SK-N-MC (cell line): ENCODE measurements around the gene TNFRSF8.

Experiments used
- DNase-seq: peaks from one replicate; pipeline ENCODE4 v3.0.0-alpha.2; 2011; ENCODE audit warnings: low read depth, low spot score
- H3K27ac ChIP-seq: fragments of 200-600 bp; sonication (generic); 2 replicates; pipeline ENCODE4 v1.5.1; 2016; ENCODE audit warnings: mixed run types
- H3K36me3 ChIP-seq: fragments of 200-600 bp; sonication (generic); 2 replicates; pipeline ENCODE4 v1.6.1; 2017; ENCODE audit warnings: antibody characterized with exemption, low read length, mixed read lengths; ENCODE audit not compliant: insufficient read depth
- H3K4me3 ChIP-seq: fragments of 200-600 bp; sonication (generic); 2 replicates; pipeline ENCODE4 v1.5.1; 2016
- H3K9ac ChIP-seq: fragments of 200-600 bp; sonication (generic); 2 replicates; pipeline ENCODE4 v1.8.0; 2017; ENCODE audit warnings: mixed run types, mixed read lengths; ENCODE audit not compliant: insufficient read length
- H3K9me3 ChIP-seq: fragments of 200-600 bp; sonication (generic); 2 replicates; pipeline ENCODE4 v1.6.1; 2017; ENCODE audit warnings: low read depth, mild to moderate bottlenecking, antibody characterized with exemption, low read length, moderate library complexity, mixed read lengths
- EZH2 ChIP-seq: fragments of 200-600 bp; sonication (generic); IDR thresholded peaks from one replicate; pipeline ENCODE4 v1.6.1; 2017; ENCODE audit warnings: antibody characterized with exemption
- FOXP2 ChIP-seq: optimal IDR thresholded peaks from 2 replicates; pipeline ENCODE3; 2011; ENCODE audit warnings: mild to moderate bottlenecking, moderate library complexity; ENCODE audit not compliant: insufficient read depth; ENCODE audit errors: extremely low read length, control extremely low read depth
- POLR2AphosphoS5 ChIP-seq: IDR thresholded peaks from 2 replicates; pipeline ENCODE4 v1.6.1; 2012; ENCODE audit warnings: mild to moderate bottlenecking, low read depth, low read length, borderline replicate concordance

Gene TNFRSF8

DNA sequence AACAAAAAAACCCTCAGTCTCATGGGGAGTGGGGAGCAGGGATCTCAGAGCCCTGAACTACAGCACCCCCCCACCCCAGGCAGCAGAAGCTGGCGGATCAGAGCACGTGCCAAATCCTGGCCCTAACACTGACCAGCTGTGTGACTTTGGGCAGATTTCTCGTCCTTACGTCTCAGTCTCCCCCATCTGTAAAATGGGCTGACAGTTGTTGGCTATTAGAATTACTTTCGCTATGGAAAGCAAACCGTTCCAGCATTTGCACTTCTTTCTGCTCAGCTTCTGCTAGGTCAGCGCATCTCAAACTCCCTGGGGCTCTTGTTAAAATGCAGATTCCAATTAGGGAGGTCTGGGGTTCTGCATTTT is 15.5 kb downstream of the TNFRSF8 start:
- Histone ChIP-seq H3K9ac (no peak overlapping the region), H3K9me3 (peaks cover 4% of the 10 kb centered on the region; the same call in 1 of the 2 replicates), H3K4me3 (no peak overlapping the region), H3K27ac (no peak overlapping the region), H3K36me3 (no peaks in the 10 kb centered on the region)
- no peak for DNase-seq
- TF ChIP-seq POLR2AphosphoS5 (no peak), EZH2 (no peak), FOXP2 (no peak)

DNA sequence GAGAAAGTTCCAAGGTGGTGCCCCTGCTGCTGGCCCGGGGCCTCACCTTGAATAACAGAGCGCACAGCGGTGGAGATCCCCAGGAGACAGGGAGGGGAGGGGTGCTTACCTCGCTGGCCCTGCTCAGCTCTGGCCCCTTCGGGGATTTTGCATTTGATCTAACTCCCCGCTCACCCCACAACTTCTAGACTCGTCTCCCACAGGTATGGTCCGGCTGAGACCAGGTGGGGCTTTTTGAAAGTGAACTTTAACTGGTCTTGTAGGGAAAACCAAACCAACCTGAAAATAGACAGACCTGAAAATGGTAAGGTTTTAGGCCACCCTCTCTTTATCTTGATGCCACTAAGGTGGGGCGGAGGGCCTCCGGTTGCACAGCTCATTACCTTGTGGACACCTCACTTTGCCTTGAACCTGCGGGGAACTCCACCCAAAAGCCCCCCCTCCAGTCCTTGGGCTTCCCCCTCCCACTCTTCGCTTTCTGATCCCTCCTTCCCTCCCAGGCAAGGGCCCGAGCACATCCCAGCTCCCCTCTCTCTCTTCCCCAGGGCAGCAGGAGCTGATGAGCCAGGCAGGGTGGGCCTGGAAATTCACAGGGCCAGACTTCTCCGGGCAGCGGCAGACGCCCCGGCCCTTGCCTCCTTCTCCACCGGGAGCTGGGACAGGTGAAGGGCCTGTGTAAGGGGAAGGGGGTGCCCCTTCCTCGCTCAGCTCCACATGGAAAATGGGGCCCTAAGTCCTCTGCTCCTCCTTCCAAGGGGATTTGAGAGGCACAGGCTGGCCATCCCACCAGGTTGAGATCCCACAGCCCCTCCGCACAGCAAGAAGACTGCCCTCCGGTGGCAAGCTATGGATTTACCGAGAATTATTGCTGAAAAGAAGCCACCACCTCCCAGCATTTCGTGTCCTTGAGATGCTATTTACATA is 16.1 kb downstream of the TNFRSF8 start:
- DNase-seq, result no peak
- no peak overlapping the region for H3K9ac ChIP-seq
- H3K4me3 ChIP-seq, result no peak overlapping the region
- H3K9me3 ChIP-seq, result peaks cover 4% of the 10 kb centered on the region; the same call in 1 of the 2 replicates
- no peak overlapping the region for H3K27ac ChIP-seq
- no peak for TF ChIP-seq EZH2
- no peak for TF ChIP-seq POLR2AphosphoS5
- no peak for TF ChIP-seq FOXP2
- no peaks in the 10 kb centered on the region for H3K36me3 ChIP-seq

DNA sequence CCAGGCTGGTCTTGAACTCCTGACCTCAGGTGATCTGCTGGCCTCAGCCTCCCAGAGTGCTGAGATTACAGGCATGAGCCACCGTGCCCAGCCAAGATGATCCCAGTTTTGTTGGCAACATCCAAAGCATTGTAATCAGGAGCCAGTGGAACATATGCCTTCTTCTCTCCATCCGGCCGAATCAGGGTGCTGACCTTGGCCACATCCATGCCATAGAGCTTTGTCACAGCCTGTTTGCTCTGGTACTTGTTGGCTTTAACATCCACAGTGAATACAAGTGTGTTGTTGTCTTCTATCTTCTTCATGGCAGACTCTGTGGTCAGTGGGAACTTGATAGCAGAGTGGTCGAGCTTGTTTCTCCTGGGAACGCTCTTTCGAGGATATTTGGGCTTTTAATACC is 17.1 kb downstream of the TNFRSF8 start:
- no peak overlapping the region for H3K4me3 ChIP-seq
- no peaks in the 10 kb centered on the region for H3K36me3 ChIP-seq
- no peak for TF ChIP-seq FOXP2
- TF ChIP-seq EZH2, result no peak
- TF ChIP-seq POLR2AphosphoS5, result no peak
- H3K9me3 ChIP-seq, result peaks cover 4% of the 10 kb centered on the region; the same call in 1 of the 2 replicates
- H3K27ac ChIP-seq, result no peak overlapping the region
- H3K9ac ChIP-seq, result no peak overlapping the region
- no peak for DNase-seq

DNA sequence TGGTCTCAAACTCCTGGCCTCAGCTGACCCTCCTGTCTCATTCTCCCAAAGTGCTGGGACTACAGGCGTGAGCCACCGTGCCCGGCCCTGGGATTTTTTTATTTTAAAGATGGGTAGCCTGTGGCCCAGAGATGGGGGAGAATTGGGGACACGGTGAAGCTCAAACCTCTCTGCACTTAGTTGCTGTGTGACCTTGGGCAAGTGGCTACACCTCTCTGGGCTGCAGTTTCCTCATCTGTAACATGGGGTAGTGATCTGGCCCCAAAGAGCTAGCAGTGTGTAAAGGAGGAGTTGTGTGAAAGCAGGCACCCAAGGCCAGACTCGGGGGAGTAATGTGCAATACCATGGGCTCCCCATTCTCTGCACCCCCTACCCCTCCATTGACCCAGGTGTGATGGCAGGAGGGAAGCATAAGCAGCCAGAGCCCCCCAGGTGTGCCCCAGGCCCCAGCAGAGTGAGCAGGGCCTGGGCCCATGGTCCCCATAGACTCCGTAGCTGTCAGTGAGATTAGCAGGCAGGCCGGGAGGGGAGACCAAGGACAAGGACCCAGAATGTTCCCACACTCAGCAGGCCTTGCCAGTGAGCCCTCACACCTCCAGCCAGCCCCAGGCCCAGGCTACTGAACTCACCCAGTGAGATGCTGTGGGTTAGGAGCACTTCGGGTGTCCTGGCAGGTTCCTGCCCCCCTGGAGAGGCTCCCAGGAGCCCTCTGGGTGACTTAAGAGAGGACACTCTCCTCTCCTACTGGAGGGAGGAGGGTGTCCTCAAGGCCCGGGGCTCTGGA is 17.9 kb downstream of the TNFRSF8 start:
- DNase-seq, result no peak
- TF ChIP-seq FOXP2, result no peak
- Histone ChIP-seq H3K9me3 (peaks cover 4% of the 10 kb centered on the region; the same call in 1 of the 2 replicates), H3K36me3 (no peaks in the 10 kb centered on the region), H3K27ac (no peak overlapping the region), H3K9ac (no peak overlapping the region), H3K4me3 (no peak overlapping the region)

DNA sequence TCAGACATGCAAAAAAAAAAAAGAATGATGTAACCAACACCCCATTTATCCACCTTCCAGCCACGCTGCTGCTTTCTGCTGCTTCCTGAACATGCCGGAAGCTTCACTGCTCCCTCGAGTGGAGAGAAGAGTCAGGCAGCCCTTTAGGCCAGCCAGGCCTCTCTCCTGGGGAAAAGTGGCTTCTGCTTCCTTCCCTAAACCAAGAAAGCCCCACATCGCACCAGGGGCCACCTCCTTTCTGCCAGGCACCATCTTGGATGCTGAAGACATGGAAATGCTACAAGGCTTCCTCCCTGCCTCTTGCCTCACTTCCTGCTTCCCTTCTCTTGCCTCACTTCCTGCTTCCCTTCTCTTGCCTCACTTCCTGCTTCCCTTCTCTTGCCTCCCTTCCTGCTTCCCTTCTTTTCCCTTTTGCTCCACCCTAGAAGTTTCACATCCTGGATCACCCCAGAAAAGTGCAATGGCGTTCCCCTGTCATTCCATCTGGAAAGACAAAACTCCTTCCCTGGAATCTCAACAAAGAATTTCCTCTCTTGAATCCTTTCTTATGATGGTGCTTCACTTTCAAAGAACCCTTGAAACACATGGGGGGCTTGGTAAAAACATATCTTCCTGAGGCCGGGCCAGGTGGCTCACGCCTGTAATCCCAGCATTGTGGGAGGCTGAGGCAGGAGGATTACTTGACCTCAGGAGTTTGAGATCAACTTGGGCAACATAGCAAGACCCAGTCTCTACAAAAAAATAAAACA is 18.7 kb downstream of the TNFRSF8 start:
- Histone ChIP-seq H3K9me3 (peaks cover 4% of the 10 kb centered on the region; the same call in 1 of the 2 replicates), H3K36me3 (no peaks in the 10 kb centered on the region), H3K9ac (no peak overlapping the region), H3K27ac (no peak overlapping the region), H3K4me3 (no peak overlapping the region)
- no peak for DNase-seq
- TF ChIP-seq POLR2AphosphoS5 (no peak), EZH2 (no peak), FOXP2 (no peak)

DNA sequence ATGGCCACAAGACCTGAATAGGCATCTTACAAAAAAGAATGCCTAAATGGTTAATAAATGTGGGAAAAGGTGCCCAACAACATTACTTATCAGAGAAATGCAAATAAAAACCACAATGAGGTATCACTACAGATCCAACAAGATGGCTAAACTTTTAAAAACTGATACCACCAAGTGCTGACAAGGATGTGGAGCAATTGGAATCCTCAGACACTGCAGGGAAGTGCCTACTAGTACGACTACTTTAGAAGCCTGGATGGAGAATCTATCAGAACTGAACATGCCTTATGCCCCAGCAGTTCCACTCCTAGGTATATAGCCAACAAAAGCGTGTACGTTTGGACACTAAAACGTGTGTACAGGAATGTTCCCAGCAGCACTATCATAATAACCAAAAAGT is 19.9 kb downstream of the TNFRSF8 start:
- DNase-seq, result no peak
- Histone ChIP-seq H3K9me3 (peaks cover 4% of the 10 kb centered on the region; the same call in 1 of the 2 replicates), H3K9ac (no peak overlapping the region), H3K4me3 (no peak overlapping the region), H3K27ac (no peak overlapping the region), H3K36me3 (no peaks in the 10 kb centered on the region)
- TF ChIP-seq EZH2, result no peak
- no peak for TF ChIP-seq FOXP2
- no peak for TF ChIP-seq POLR2AphosphoS5

DNA sequence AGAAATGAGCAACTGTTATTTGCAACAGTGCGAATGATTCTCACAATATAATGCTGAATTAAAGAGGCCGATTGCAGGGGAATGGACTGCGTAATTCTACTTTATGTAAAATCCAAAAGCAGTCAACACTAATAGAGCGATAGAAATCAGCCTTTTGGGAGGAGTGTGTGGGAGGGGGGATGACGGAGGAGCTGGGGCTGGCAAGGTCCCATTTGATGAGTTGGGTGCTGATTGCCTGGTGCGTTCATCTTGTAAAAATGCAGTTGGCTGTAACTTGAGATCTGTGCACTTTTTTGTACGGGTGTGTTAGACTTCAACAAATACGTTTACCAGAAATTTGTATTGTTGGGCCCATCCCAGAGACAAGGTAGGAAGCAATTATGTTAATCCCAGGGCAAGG is 20.7 kb downstream of the TNFRSF8 start:
- H3K27ac ChIP-seq, result no peak overlapping the region
- no peak overlapping the region for H3K4me3 ChIP-seq
- H3K36me3 ChIP-seq, result no peaks in the 10 kb centered on the region
- TF ChIP-seq EZH2, result no peak
- H3K9me3 ChIP-seq, result peaks cover 4% of the 10 kb centered on the region; the same call in 1 of the 2 replicates
- DNase-seq, result no peak
- no peak overlapping the region for H3K9ac ChIP-seq
